ENCODE results near the gene PMS1.

PMS1 gene

GRCh38 chr2:189770590-189771322 is 13.5 kb upstream of the PMS1 start:
- Histone ChIP-seq H3K27ac (ENCODE audit: low read depth, low read length, poor library complexity, severe bottlenecking) (no peak overlapping the region), H3K36me3 (ENCODE audit: insufficient read depth, low read length) (peaks cover 72% of the 10 kb centered on the region)

DNA sequence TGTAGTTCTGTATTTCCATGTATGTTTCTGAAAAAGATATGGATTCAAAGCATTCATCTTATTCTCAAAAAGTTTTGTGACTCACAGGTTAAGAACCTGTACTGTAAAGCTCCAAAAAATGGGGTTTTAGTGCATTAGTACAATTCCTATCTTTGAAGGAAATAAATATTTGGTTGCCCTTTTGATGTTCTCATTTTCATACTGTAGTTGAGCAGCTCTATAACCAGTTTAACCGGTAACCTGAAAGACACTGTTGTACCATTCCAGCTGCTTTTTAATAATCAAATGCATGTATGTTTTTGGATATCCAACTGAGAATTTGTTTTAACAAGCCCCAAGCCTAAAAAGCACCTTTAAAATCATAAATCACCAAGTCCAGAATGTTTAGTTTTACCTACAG is 12.0 kb upstream of the PMS1 start:
- no peaks in the 10 kb centered on the region for H3K27me3 ChIP-seq (ENCODE audit: insufficient read depth, low read length)
- no peak overlapping the region for H3K4me2 ChIP-seq (ENCODE audit: low read length)
- H3K27ac ChIP-seq (ENCODE audit: low read depth, low read length, poor library complexity, severe bottlenecking) = no peak overlapping the region
- no peaks in the 10 kb centered on the region for H3K4me1 ChIP-seq (ENCODE audit: insufficient read depth, low read length, severe bottlenecking)
- no peaks in the 10 kb centered on the region for H3K79me2 ChIP-seq (ENCODE audit: insufficient read depth, low read length)
- no peak overlapping the region for H3K9ac ChIP-seq (ENCODE audit: low read length)
- no peaks in the 10 kb centered on the region for H4K20me1 ChIP-seq (ENCODE audit: insufficient read depth, low read length)
- no peaks in the 10 kb centered on the region for H3F3A ChIP-seq (ENCODE audit: insufficient read depth, low read length)
- no peak overlapping the region for H3K4me3 ChIP-seq (ENCODE audit: low read depth, low read length, poor library complexity, severe bottlenecking)
- H2AFZ ChIP-seq (ENCODE audit: low read length) = no peak overlapping the region
- no peaks in the 10 kb centered on the region for H3K9me3 ChIP-seq (ENCODE audit: low read length)
- peaks cover 78% of the 10 kb centered on the region for H3K36me3 ChIP-seq (ENCODE audit: insufficient read depth, low read length)
- H3K9me2 ChIP-seq (ENCODE audit: low read depth, low read length) = no peaks in the 10 kb centered on the region
- TF ChIP-seq CTCF (IDR thresholded peaks at IDR 0.05; ENCODE audit: low read length) = no peak
- TF ChIP-seq EZH2 (IDR thresholded peaks at IDR 0.05; ENCODE audit: borderline replicate concordance, low read length) = no peak

More at GRCh38 chr2:189770590-189771322, 13.5 kb upstream of the PMS1 start:
- Histone ChIP-seq H2AFZ (ENCODE audit: low read length) (no peak overlapping the region), H3K9me2 (ENCODE audit: low read depth, low read length) (no peaks in the 10 kb centered on the region), H3K4me3 (ENCODE audit: low read depth, low read length, poor library complexity, severe bottlenecking) (no peak overlapping the region), H3K9ac (ENCODE audit: low read length) (no peak overlapping the region), H4K20me1 (ENCODE audit: insufficient read depth, low read length) (no peaks in the 10 kb centered on the region), H3K79me2 (ENCODE audit: insufficient read depth, low read length) (no peaks in the 10 kb centered on the region), H3K27me3 (ENCODE audit: insufficient read depth, low read length) (no peaks in the 10 kb centered on the region), H3K4me2 (ENCODE audit: low read length) (no peak overlapping the region), H3K4me1 (ENCODE audit: insufficient read depth, low read length, severe bottlenecking) (no peaks in the 10 kb centered on the region), H3K9me3 (ENCODE audit: low read length) (no peaks in the 10 kb centered on the region), H3F3A (ENCODE audit: insufficient read depth, low read length) (no peaks in the 10 kb centered on the region)
- TF ChIP-seq CTCF (IDR thresholded peaks at IDR 0.05; ENCODE audit: low read length) = no peak
- TF ChIP-seq EZH2 (IDR thresholded peaks at IDR 0.05; ENCODE audit: borderline replicate concordance, low read length) = no peak

- peaks cover 31% of the 10 kb centered on the region for H3K4me1 ChIP-seq (ENCODE audit: insufficient read depth, low read length, severe bottlenecking)
- TF ChIP-seq CTCF (IDR thresholded peaks at IDR 0.05; ENCODE audit: low read length) (no peak), EZH2 (IDR thresholded peaks at IDR 0.05; ENCODE audit: borderline replicate concordance, low read length) (no peak)
- peak overlapping the region; percentile 79 for H3K4me3 ChIP-seq (ENCODE audit: low read depth, low read length, poor library complexity, severe bottlenecking)
- no peaks in the 10 kb centered on the region for H3K27me3 ChIP-seq (ENCODE audit: insufficient read depth, low read length)
- no peaks in the 10 kb centered on the region for H3K9me3 ChIP-seq (ENCODE audit: low read length)
- H4K20me1 ChIP-seq (ENCODE audit: insufficient read depth, low read length) = no peaks in the 10 kb centered on the region
- peaks cover 65% of the 10 kb centered on the region for H3K36me3 ChIP-seq (ENCODE audit: insufficient read depth, low read length)
- peaks cover 49% of the 10 kb centered on the region for H3K79me2 ChIP-seq (ENCODE audit: insufficient read depth, low read length)
- peak overlapping the region; percentile 91; the same call in 1 of the 2 replicates for H3K9ac ChIP-seq (ENCODE audit: low read length)
- H3K27ac ChIP-seq (ENCODE audit: low read depth, low read length, poor library complexity, severe bottlenecking) = no peak overlapping the region
- no peaks in the 10 kb centered on the region for H3F3A ChIP-seq (ENCODE audit: insufficient read depth, low read length)
- H2AFZ ChIP-seq (ENCODE audit: low read length) = no peak overlapping the region
- H3K4me2 ChIP-seq (ENCODE audit: low read length) = peak overlapping the region; percentile 96
- H3K9me2 ChIP-seq (ENCODE audit: low read depth, low read length) = no peaks in the 10 kb centered on the region
Measured at GRCh38 chr2:189782221-189782671, 2.0 kb upstream of the PMS1 start.

All from OCI-LY1 (cell line).